ENCODE results near the gene AP2A1.

AP2A1 gene

GRCh38 chr19:49839713-49840112 lies 72.9 kb downstream of the AP2A1 start:
- no peak for DNase-seq (ENCODE audit: low read depth)

GRCh38 chr19:49840321-49840720 lies 73.5 kb downstream of the AP2A1 start:
- no peak for DNase-seq (ENCODE audit: low read depth)

- DNase-seq (ENCODE audit: low read depth): no peak
Measured at GRCh38 chr19:49840736-49841249, 74.0 kb downstream of the AP2A1 start.

GRCh38 chr19:49843265-49843664 lies 76.5 kb downstream of the AP2A1 start:
- no peak for DNase-seq (ENCODE audit: low read depth)

GRCh38 chr19:49844138-49845095 lies 77.6 kb downstream of the AP2A1 start:
- no peak for DNase-seq (ENCODE audit: low read depth)

- DNase-seq (ENCODE audit: low read depth): no peak
Measured at GRCh38 chr19:49845414-49845813, 78.6 kb downstream of the AP2A1 start.

- DNase-seq (ENCODE audit: low read depth): no peak
Measured at GRCh38 chr19:49846408-49846807, 79.6 kb downstream of the AP2A1 start.

- peak; percentile 95 for DNase-seq (ENCODE audit: low read depth)
Measured at GRCh38 chr19:49847731-49848696, 81.2 kb downstream of the AP2A1 start.

- DNase-seq (ENCODE audit: low read depth): no peak
Measured at GRCh38 chr19:49848938-49849337, 82.1 kb downstream of the AP2A1 start.

GRCh38 chr19:49849433-49850220 lies 82.8 kb downstream of the AP2A1 start:
- no peak for DNase-seq (ENCODE audit: low read depth)

- no peak for DNase-seq (ENCODE audit: low read depth)
Measured at GRCh38 chr19:49850221-49850486, 83.4 kb downstream of the AP2A1 start.

GRCh38 chr19:49850487-49851342 lies 83.9 kb downstream of the AP2A1 start, which contains the start of gene PTOV1:
TSS of gene PTOV1 (plus strand) at chr19:49851159.
- DNase-seq (ENCODE audit: low read depth): peak; percentile 92

GRCh38 chr19:49851456-49852259 lies 84.9 kb downstream of the AP2A1 start:
- DNase-seq (ENCODE audit: low read depth): peak; percentile 35

- DNase-seq (ENCODE audit: low read depth): peak; percentile 54
Measured at GRCh38 chr19:49852631-49853126, 85.9 kb downstream of the AP2A1 start.

GRCh38 chr19:49853852-49854377 lies 87.1 kb downstream of the AP2A1 start:
- no peak for DNase-seq (ENCODE audit: low read depth)

GRCh38 chr19:49854378-49855263 lies 87.8 kb downstream of the AP2A1 start:
- no peak for DNase-seq (ENCODE audit: low read depth)

GRCh38 chr19:49855277-49855675 lies 88.5 kb downstream of the AP2A1 start:
- DNase-seq (ENCODE audit: low read depth): no peak
